Osteocyte (in vitro differentiated cells): ENCODE data around the gene DHRS1. TPM values are rescaled to one million over a fixed set of nuclear protein-coding genes. Genes with fewer than 3 reads are reported as not detected.

ENCODE experiments used
- DNase-seq: peaks from one replicate; pipeline ENCODE4 v3.0.0; 2021; ENCODE audit warnings: mixed read lengths; ENCODE audit not compliant: unreplicated experiment; ENCODE audit errors: extremely low spot score
- H3K27ac Mint-ChIP-seq: one replicate; pipeline ENCODE4 v1.8.0; 2021; ENCODE audit warnings: mild to moderate bottlenecking, mixed read lengths; ENCODE audit not compliant: unreplicated experiment
- H3K27me3 Mint-ChIP-seq: one replicate; pipeline ENCODE4 v1.8.0; 2021; ENCODE audit warnings: mixed read lengths; ENCODE audit not compliant: unreplicated experiment
- H3K36me3 Mint-ChIP-seq: one replicate; pipeline ENCODE4 v1.8.0; 2021; ENCODE audit warnings: mixed read lengths; ENCODE audit not compliant: unreplicated experiment
- H3K4me1 Mint-ChIP-seq: one replicate; pipeline ENCODE4 v1.8.0; 2021; ENCODE audit warnings: mixed read lengths; ENCODE audit not compliant: unreplicated experiment
- H3K4me3 Mint-ChIP-seq: one replicate; pipeline ENCODE4 v1.8.0; 2021; ENCODE audit warnings: mild to moderate bottlenecking, moderate library complexity, mixed read lengths; ENCODE audit not compliant: unreplicated experiment
- H3K9me3 Mint-ChIP-seq: one replicate; pipeline ENCODE4 v1.8.0; 2021; ENCODE audit warnings: mixed read lengths; ENCODE audit not compliant: unreplicated experiment
- total RNA-seq: library from RNA; stranded (reverse); gene quantifications from 2 replicates; pipeline ENCODE4 v1.2.1, GENCODE V29; 2021
- TF ChIP-seq, protein P1 (sequence below): fragments of 200-600 bp; sonication (generic); IDR thresholded peaks from 2 replicates; pipeline ENCODE4 v1.5.0; 2021; ENCODE audit warnings: antibody characterized with exemption, mild to moderate bottlenecking, moderate library complexity

DHRS1 gene
- total RNA-seq, 1 donor from 2014 or later, result 27.0 TPM

DNA sequence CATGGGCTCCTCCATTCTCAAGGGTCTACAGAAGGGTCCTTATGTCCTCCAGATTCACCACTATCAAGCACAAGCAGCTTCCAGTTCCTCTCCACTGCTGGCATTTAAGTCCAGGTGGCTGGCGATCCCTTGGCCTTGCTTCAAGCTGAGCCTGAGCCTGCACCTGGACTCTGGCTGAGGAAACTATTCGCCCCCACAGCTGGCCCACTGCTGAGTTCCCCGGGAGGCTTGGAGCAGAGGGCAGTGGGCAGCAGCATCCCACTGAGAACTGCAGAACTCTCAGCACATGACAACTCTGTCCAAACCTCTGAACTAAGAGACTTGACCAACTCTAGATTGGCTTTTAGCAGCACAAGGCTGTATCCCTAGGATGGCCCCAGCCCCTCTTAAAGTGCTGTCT, 16.8 kb downstream of the DHRS1 start:
- Mint-ChIP-seq H3K36me3 (no peaks in the 10 kb centered on the region), H3K9me3 (no peaks in the 10 kb centered on the region), H3K4me3 (no peak overlapping the region), H3K27me3 (no peaks in the 10 kb centered on the region), H3K4me1 (peaks cover 5% of the 10 kb centered on the region), H3K27ac (no peak overlapping the region)
- TF ChIP-seq, protein P1, sequence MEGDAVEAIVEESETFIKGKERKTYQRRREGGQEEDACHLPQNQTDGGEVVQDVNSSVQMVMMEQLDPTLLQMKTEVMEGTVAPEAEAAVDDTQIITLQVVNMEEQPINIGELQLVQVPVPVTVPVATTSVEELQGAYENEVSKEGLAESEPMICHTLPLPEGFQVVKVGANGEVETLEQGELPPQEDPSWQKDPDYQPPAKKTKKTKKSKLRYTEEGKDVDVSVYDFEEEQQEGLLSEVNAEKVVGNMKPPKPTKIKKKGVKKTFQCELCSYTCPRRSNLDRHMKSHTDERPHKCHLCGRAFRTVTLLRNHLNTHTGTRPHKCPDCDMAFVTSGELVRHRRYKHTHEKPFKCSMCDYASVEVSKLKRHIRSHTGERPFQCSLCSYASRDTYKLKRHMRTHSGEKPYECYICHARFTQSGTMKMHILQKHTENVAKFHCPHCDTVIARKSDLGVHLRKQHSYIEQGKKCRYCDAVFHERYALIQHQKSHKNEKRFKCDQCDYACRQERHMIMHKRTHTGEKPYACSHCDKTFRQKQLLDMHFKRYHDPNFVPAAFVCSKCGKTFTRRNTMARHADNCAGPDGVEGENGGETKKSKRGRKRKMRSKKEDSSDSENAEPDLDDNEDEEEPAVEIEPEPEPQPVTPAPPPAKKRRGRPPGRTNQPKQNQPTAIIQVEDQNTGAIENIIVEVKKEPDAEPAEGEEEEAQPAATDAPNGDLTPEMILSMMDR, result no peak
- DNase-seq, result no peak

DNA sequence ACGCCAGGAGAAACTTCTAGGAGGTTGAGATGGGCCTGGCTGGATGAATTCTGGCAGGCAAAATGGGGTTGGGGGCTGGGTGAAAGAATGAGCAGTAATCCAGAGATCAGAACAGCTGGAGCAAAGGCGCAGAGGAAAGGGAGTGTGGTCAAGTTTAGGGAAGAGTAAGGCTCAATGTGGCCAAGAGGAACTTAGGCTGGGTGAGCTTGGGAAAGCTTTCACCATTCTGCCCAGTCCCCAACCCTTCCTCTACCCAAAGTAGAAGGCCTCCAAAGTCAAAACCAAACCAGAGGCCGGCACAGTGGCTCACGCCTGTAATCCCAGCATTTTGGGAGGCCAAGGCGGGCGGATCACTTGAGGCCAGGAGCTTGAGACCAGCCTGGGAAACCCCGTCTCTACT, 17.9 kb downstream of the DHRS1 start:
- H3K36me3 Mint-ChIP-seq, result no peaks in the 10 kb centered on the region
- H3K27ac Mint-ChIP-seq, result no peak overlapping the region
- no peak overlapping the region for H3K4me3 Mint-ChIP-seq
- no peak for DNase-seq
- TF ChIP-seq, protein P1, result no peak
- H3K9me3 Mint-ChIP-seq, result no peaks in the 10 kb centered on the region
- no peaks in the 10 kb centered on the region for H3K27me3 Mint-ChIP-seq
- H3K4me1 Mint-ChIP-seq, result peaks cover 5% of the 10 kb centered on the region

DNA sequence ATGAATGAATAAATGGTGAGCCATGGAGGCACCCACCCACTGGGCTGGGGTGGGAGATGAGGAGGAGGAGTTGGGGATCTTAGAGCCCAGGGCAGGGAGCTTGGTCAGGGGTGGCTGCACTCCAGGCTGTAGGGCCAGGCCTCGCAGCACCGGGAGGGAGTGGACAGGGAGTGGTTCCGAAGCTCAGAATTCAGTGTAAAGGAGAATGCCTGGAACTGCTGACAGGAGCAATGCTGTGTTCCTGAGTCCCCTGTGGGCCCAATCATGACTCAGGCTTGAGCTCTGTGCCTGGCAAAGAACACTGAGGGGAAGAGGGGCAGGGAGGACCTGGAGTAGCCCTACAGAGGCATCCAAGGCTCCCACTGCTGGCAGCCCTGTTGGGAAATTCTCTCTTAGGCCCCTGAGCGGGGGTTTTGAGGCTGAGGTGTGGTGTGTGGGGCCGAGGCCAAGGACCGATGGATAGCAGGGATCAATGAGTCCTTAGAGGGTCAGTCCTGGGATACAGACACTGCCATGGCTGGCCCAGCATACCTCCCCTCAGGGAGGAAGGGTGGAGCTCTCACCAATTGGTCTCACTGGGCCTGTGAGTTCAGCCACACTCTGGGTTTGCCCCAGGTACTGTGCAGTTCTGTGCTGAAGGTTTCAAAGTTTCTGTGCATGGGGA, 18.7 kb downstream of the DHRS1 start:
- TF ChIP-seq, protein P1, result no peak
- DNase-seq, result no peak

GRCh38 chr14:24279301-24280186, 20.0 kb downstream of the DHRS1 start:
- no peaks in the 10 kb centered on the region for H3K27me3 Mint-ChIP-seq
- no peak overlapping the region for H3K4me3 Mint-ChIP-seq
- H3K9me3 Mint-ChIP-seq, result no peaks in the 10 kb centered on the region
- no peak for DNase-seq
- peaks cover 5% of the 10 kb centered on the region for H3K4me1 Mint-ChIP-seq
- H3K36me3 Mint-ChIP-seq, result no peaks in the 10 kb centered on the region
- H3K27ac Mint-ChIP-seq, result no peak overlapping the region
- TF ChIP-seq, protein P1, result no peak

More for the DNA sequence above, 18.7 kb downstream of the DHRS1 start:
- Mint-ChIP-seq H3K9me3 (no peaks in the 10 kb centered on the region), H3K36me3 (no peaks in the 10 kb centered on the region), H3K4me1 (peaks cover 5% of the 10 kb centered on the region), H3K27ac (no peak overlapping the region), H3K4me3 (no peak overlapping the region), H3K27me3 (no peaks in the 10 kb centered on the region)

DNA sequence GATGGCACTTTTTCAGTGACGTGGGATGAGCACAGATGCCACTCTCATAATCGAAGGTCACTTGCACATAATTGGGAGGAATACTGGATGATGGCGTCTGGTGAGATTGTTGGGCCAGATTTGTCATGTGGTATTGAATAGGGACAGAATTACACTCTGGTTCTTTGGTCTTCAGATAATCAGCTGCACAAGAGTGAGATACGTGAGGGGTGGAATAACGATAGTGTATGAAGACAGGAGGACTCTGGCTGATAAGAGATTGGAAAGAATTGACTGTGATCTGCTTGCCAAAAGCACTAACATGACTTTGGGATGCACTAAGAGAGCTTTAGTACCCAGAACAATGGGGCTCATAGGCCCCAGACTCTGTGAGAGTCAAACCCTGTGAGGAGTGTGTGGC, 21.2 kb downstream of the DHRS1 start:
- Mint-ChIP-seq H3K27me3 (no peaks in the 10 kb centered on the region), H3K27ac (no peak overlapping the region)

More for the DNA sequence above, 21.2 kb downstream of the DHRS1 start:
- H3K36me3 Mint-ChIP-seq, result no peaks in the 10 kb centered on the region
- no peaks in the 10 kb centered on the region for H3K9me3 Mint-ChIP-seq
- H3K4me3 Mint-ChIP-seq, result no peak overlapping the region
- H3K4me1 Mint-ChIP-seq, result peaks cover 5% of the 10 kb centered on the region
- TF ChIP-seq, protein P1, result no peak
- no peak for DNase-seq
